A673 (cell line): ENCODE data around the gene RPL14. TPM values are rescaled to one million over a fixed set of nuclear protein-coding genes. Genes with fewer than 3 reads are reported as not detected.

Experiments used
- BruUV-seq: library from RNA; stranded (reverse); fragments of 400-500 nt; replicated peaks from 2 replicates; lab custom pipeline; 2021; lab: Mats Ljungman, UMichigan
- CTCF ChIA-PET: fragments of 300-600 bp; sonication (Branson Sonifier 250); formaldehyde crosslinking; loops from one replicate; lab custom pipeline; 2022; ENCODE audit warnings: antibody characterized with exemption; lab: Charles Lee
- POLR2A ChIA-PET: fragments of 300-600 bp; sonication (Branson Sonifier 250); formaldehyde crosslinking; loops from one replicate; lab custom pipeline; 2022; ENCODE audit warnings: antibody characterized with exemption; ENCODE audit not compliant: low non-redundant PET; lab: Charles Lee
- DNase-seq: peaks from one replicate; pipeline ENCODE4 v3.0.0-alpha.2; 2015; ENCODE audit warnings: low spot score
- H3K27ac ChIP-seq: fragments of 200-600 bp; sonication (generic); 2 replicates; pipeline ENCODE4 v1.5.1; 2016; ENCODE audit warnings: mixed run types, low read depth, mild to moderate bottlenecking, mixed read lengths, antibody characterized with exemption, low read length; ENCODE audit not compliant: poor library complexity, severe bottlenecking
- H3K27me3 ChIP-seq: fragments of 200-600 bp; sonication (generic); replicated peaks from 2 replicates; pipeline ENCODE4 v1.6.1; 2017; ENCODE audit warnings: mixed run types, low read depth, mild to moderate bottlenecking, mixed read lengths, antibody characterized with exemption, low read length; ENCODE audit not compliant: insufficient read depth, poor library complexity
- H3K36me3 ChIP-seq: fragments of 200-600 bp; sonication (generic); 2 replicates; pipeline ENCODE4 v1.6.1; 2016; ENCODE audit warnings: mixed run types, mild to moderate bottlenecking, mixed read lengths, antibody characterized with exemption, low read length; ENCODE audit not compliant: insufficient read depth, poor library complexity, severe bottlenecking
- H3K4me1 ChIP-seq: fragments of 200-600 bp; sonication (generic); 2 replicates; pipeline ENCODE4 v1.6.1; 2017; ENCODE audit warnings: mixed run types, mild to moderate bottlenecking, mixed read lengths, antibody characterized with exemption, low read length; ENCODE audit not compliant: insufficient read depth, poor library complexity, severe bottlenecking
- H3K4me3 ChIP-seq: fragments of 200-600 bp; sonication (generic); 2 replicates; pipeline ENCODE4 v1.5.1; 2016; ENCODE audit warnings: low read depth, mixed run types, mild to moderate bottlenecking, mixed read lengths, low read length; ENCODE audit not compliant: poor library complexity, severe bottlenecking
- H3K9me3 ChIP-seq: fragments of 200-600 bp; sonication (generic); 2 replicates; pipeline ENCODE4 v1.6.1; 2016; ENCODE audit warnings: mixed run types, low read depth, mild to moderate bottlenecking, mixed read lengths, antibody characterized with exemption, low read length; ENCODE audit not compliant: poor library complexity, severe bottlenecking
- CTCF ChIP-seq: fragments of 300-800, 200-600 bp; sonication (generic); conservative IDR thresholded peaks from 2 replicates; pipeline ENCODE4 v1.5.1; 2017; ENCODE audit warnings: low read depth, mild to moderate bottlenecking, antibody characterized with exemption, low read length, moderate library complexity, mixed read lengths
- EZH2 ChIP-seq: fragments of 200-600 bp; sonication (generic); IDR thresholded peaks from 2 replicates; pipeline ENCODE4 v1.6.1; 2017; ENCODE audit warnings: borderline replicate concordance, low read depth, mild to moderate bottlenecking, mixed read lengths, antibody characterized with exemption, low read length; ENCODE audit not compliant: poor library complexity, severe bottlenecking
- intact Hi-C: fragments of 100-400 bp; cut with micrococcal nuclease; formaldehyde crosslinking; loops from one replicate; pipeline ENCODE4 v1.10.0; 2022; ENCODE audit not compliant: unreplicated experiment
- total RNA-seq: library from RNA; stranded (reverse); gene quantifications from 2 replicates; pipeline ENCODE4 v1.2.3, GENCODE V29; 2021

RPL14 gene
- total RNA-seq, 1 experiment from 2014 or later = 980 TPM

GRCh38 chr3:40445880-40446279, 11.3 kb upstream of the RPL14 start:
- H3K4me3 ChIP-seq = no peak overlapping the region
- no peak overlapping the region for H3K27ac ChIP-seq
- no peaks in the 10 kb centered on the region for H3K36me3 ChIP-seq
- BruUV-seq = no TSS peak
- ChIA-PET POLR2A (no interaction called here), CTCF (no interaction called here)
- H3K4me1 ChIP-seq = no peaks in the 10 kb centered on the region
- intact Hi-C loops = no loop called here
- no peak for TF ChIP-seq EZH2
- no peak for TF ChIP-seq CTCF
- no peak for DNase-seq
- no peaks in the 10 kb centered on the region for H3K27me3 ChIP-seq
- no peaks in the 10 kb centered on the region for H3K9me3 ChIP-seq

- POLR2A ChIA-PET = no interaction called here
- TF ChIP-seq EZH2 = no peak
- no peak for TF ChIP-seq CTCF
- Histone ChIP-seq H3K4me3 (no peak overlapping the region), H3K4me1 (peaks cover 4% of the 10 kb centered on the region), H3K27me3 (no peaks in the 10 kb centered on the region), H3K27ac (no peak overlapping the region), H3K36me3 (no peaks in the 10 kb centered on the region), H3K9me3 (no peaks in the 10 kb centered on the region)
- DNase-seq = no peak
- no TSS peak for BruUV-seq
- CTCF ChIA-PET = no interaction called here
- intact Hi-C loops = no loop called here
Measured at GRCh38 chr3:40450438-40450837, 6.7 kb upstream of the RPL14 start.

- no peak for TF ChIP-seq CTCF
- TF ChIP-seq EZH2 = no peak
- peaks cover 4% of the 10 kb centered on the region for H3K4me1 ChIP-seq
- H3K27ac ChIP-seq = no peak overlapping the region
- DNase-seq = no peak
- no peak overlapping the region for H3K4me3 ChIP-seq
- no TSS peak for BruUV-seq
- H3K27me3 ChIP-seq = no peaks in the 10 kb centered on the region
- no peaks in the 10 kb centered on the region for H3K9me3 ChIP-seq
- CTCF ChIA-PET = no interaction called here
- H3K36me3 ChIP-seq = no peaks in the 10 kb centered on the region
- POLR2A ChIA-PET = no interaction called here
- intact Hi-C loops = no loop called here
Measured at GRCh38 chr3:40451551-40451950, 5.6 kb upstream of the RPL14 start.
